NCI-H1105 treated with DMSO at 0.1 percent for 48 hours (cell line): ENCODE data around the gene INHBB.
"Not testable (repeated sequence)": the region's sequence is repeated elsewhere in the genome, so short reads cannot be mapped to it uniquely, and the experiment has no call there.

Experiments
- DNase-seq: peaks from one replicate; lab custom pipeline; 2025; lab: John Stamatoyannopoulos, UW

The INHBB gene

GRCh38 chr2:120316528-120317179 is 29.3 kb upstream of the INHBB start:
- DNase-seq = no peak

- no peak for DNase-seq
Measured at GRCh38 chr2:120317180-120317533, 28.8 kb upstream of the INHBB start.

GRCh38 chr2:120317916-120318315 is 28.0 kb upstream of the INHBB start:
- DNase-seq = no peak

GRCh38 chr2:120318626-120319025 is 27.3 kb upstream of the INHBB start:
- no peak for DNase-seq

- DNase-seq = no peak
Measured at GRCh38 chr2:120319123-120319522, 26.8 kb upstream of the INHBB start.

GRCh38 chr2:120319686-120320317 is 26.1 kb upstream of the INHBB start:
- no peak for DNase-seq

- no peak for DNase-seq
Measured at GRCh38 chr2:120320318-120320851, 25.6 kb upstream of the INHBB start.

GRCh38 chr2:120320887-120321556 is 24.9 kb upstream of the INHBB start:
- DNase-seq = not testable (repeated sequence)

GRCh38 chr2:120321721-120322284 is 24.1 kb upstream of the INHBB start:
- DNase-seq = no peak

- DNase-seq = no peak
Measured at GRCh38 chr2:120322329-120322728, 23.6 kb upstream of the INHBB start.

GRCh38 chr2:120323214-120323613 is 22.7 kb upstream of the INHBB start:
- DNase-seq = no peak

- no peak for DNase-seq
Measured at GRCh38 chr2:120323807-120324399, 22.0 kb upstream of the INHBB start.

GRCh38 chr2:120324933-120325332 is 21.0 kb upstream of the INHBB start:
- no peak for DNase-seq

- no peak for DNase-seq
Measured at GRCh38 chr2:120326066-120326465, 19.9 kb upstream of the INHBB start.

GRCh38 chr2:120330946-120331822 is 14.8 kb upstream of the INHBB start:
- peak; percentile 6 for DNase-seq

- DNase-seq = no peak
Measured at GRCh38 chr2:120331903-120332302, 14.0 kb upstream of the INHBB start.

- no peak for DNase-seq
Measured at GRCh38 chr2:120332384-120332783, 13.6 kb upstream of the INHBB start.

GRCh38 chr2:120334068-120334467 is 11.9 kb upstream of the INHBB start:
- no peak for DNase-seq

GRCh38 chr2:120336749-120337148 is 9.2 kb upstream of the INHBB start:
- DNase-seq = no peak

- DNase-seq = no peak
Measured at GRCh38 chr2:120338015-120338414, 7.9 kb upstream of the INHBB start.

GRCh38 chr2:120341977-120342376 is 4.0 kb upstream of the INHBB start:
- DNase-seq = no peak
